Ramos (cell line): ENCODE data around the gene MUS81.

Source experiments
- in situ Hi-C: fragments of 300-500 bp; cut with MboI; formaldehyde crosslinking; loops from one replicate; pipeline ENCODE4 v1.14.3; 2022; ENCODE audit warnings: low sequenced_read_pairs; ENCODE audit not compliant: unreplicated experiment

MUS81 gene

GRCh38 chr11:65870706-65871681 is 10.8 kb downstream of the MUS81 start:
- in situ Hi-C loops, result no loop called here

- in situ Hi-C loops, result no loop called here
Observed at GRCh38 chr11:65871811-65872548, 11.7 kb downstream of the MUS81 start.

DNA sequence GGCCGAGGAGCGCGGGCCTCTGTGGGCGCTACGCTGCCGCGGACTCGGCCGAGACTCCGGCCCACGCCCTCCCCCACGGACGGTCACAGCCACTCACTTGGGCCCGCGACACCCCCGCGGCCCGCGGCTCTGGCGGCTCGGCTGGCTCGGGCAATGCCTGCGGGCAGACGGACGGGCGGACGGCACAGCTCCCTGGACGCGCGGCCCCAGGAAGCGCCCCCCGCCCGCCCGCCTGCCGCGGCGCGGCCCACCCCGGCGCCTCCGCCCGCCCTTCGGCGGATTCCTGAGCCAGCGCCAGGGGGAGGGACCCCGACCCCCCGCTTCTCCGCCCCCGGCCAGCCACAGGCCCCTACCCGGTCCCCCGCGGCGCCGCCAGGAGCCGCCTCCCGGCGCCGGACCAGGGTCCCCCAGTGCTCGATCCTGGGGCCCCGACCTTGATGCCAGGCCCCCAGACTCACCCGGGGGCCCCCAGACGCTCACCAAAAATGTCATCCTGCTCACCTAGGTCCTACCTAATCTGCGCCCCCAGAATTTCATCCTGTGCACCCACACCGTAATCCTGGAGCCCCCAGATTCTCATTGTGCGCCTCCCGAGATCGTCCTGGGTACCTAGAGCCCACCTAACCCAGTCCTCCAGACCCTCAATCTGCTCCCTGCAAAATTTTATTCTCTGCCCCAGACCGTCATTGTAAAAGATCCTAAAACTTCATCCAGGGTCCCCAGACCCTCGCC is 12.5 kb downstream of the MUS81 start, which contains the start of gene EFEMP2:
Gene EFEMP2, minus strand, starts transcription at position 215 of the 732 bp plus-strand sequence. CDS start 446 bp downstream, outside the sequence.
- in situ Hi-C loops, result no loop called here

DNA sequence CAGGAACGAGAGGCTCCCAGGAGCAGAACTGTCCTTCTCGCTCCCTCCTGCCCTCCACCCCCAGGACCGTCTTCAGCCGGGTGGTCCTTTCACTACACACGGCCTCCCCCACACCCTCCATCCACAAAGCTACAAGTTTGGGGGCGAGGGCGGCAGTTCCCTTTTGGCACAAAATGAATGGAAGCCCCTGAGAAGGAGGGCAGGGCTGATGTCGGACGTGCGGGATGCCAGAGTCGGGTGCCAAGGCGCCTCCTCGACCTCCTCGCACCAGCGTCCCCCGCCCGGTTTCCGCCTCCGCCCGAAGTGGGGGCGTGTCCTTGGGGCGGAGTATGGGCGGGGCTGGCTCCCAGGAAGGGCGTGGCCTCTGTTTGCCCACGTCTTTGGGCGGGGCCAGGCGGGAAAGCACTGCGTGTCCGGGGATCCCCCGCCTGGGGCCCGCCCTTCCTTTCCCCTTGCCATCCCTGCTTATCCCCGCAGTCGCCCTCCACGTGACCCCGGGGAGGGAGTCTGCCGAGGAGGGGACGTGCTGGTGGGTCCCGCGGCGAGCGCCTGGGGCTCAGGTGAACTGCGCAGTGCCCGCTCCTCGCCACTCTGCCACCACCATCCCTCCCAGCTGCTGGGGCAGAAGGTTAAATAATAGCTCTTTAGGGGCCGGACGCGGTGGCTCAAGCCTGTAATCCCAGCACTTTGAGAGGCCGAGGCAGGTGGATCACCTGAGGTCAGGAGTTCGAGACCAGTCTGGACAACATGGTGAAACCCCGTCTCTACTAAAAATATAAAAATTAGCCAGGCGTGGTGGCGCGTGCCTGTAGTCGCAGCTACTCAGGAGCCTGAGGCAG is 13.3 kb downstream of the MUS81 start:
- in situ Hi-C loops, result no loop called here

GRCh38 chr11:65879617-65880016 is 19.4 kb downstream of the MUS81 start, which contains the start of gene CTSW:
TSS of gene CTSW (plus strand) at chr11:65879837. CDS start at chr11:65879855, 18 bp downstream.
- in situ Hi-C loops, result loop anchor here (5.0 kb wide), 1 partner anchor 108 kb away; no protein-coding TSS in a partner anchor

GRCh38 chr11:65880027-65880426 is 19.8 kb downstream of the MUS81 start:
- in situ Hi-C loops, result loop anchor here (5.0 kb wide), 1 partner anchor 107 kb away; no protein-coding TSS in a partner anchor

- in situ Hi-C loops, result loop anchor here (5.0 kb wide), 1 partner anchor 106 kb away; no protein-coding TSS in a partner anchor
Observed at GRCh38 chr11:65880844-65881421, 20.7 kb downstream of the MUS81 start.

GRCh38 chr11:65882120-65883057 is 22.2 kb downstream of the MUS81 start:
- in situ Hi-C loops, result loop anchor here (5.0 kb wide), 1 partner anchor 105 kb away; no protein-coding TSS in a partner anchor

GRCh38 chr11:65883058-65883761 is 23.0 kb downstream of the MUS81 start:
- in situ Hi-C loops, result loop anchor here (5.0 kb wide), 1 partner anchor 104 kb away; no protein-coding TSS in a partner anchor

GRCh38 chr11:65883786-65884715 is 23.8 kb downstream of the MUS81 start:
- in situ Hi-C loops, result loop anchor here (5.0 kb wide), 1 partner anchor 103 kb away; no protein-coding TSS in a partner anchor

- in situ Hi-C loops, result loop anchor here (5.0 kb wide), 1 partner anchor 103 kb away; no protein-coding TSS in a partner anchor
Observed at GRCh38 chr11:65884716-65885092, 24.5 kb downstream of the MUS81 start.

- in situ Hi-C loops, result no loop called here
Observed at GRCh38 chr11:65885231-65885630, 25.0 kb downstream of the MUS81 start.

GRCh38 chr11:65885808-65886536 is 25.7 kb downstream of the MUS81 start:
- in situ Hi-C loops, result no loop called here

DNA sequence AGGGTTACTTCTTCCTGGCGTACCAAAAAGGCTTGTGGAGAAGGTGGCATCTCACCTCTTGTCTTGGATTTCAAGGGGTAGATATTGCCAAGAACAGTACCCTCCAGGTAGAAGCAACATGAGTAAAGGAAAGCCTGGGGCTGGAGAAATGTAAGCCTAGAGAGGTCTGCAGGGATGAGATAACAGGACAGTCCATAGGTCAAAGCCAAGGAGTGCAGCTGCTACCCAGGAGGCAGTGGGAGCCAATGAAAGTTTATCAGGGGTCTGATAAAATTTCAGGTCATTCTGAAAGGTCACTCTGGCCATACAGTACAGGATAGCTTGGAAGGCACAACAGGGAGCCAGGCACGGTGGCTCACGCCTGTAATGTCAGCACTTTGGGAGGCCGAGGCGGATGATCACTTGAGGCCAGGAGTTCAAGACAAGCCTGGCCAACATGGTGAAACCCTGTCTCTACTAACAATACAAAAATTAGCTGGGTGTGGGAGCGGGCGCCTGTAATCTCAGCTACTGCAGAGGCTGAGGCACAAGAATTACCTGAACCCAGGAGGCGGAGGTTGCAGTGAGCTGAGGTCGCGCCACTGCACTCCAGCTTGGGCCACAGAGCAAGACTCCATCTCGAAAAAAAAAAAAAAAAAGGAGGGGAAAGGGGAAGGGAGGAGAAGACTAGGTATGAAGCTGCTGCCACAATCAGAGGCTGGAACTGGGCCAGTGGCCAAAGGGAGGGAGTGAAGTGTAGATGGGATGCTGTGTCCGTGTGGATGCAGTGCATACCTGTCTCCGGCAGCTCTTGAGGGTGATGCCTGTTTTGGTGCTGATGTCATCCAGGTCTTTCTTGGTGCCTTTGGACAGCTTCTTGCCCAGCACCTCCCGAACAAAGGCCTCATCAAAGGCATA is 26.8 kb downstream of the MUS81 start:
- in situ Hi-C loops, result no loop called here
